GM18517 (cell line): ENCODE results near the gene DDR1.
"Not testable (repeated sequence)": the region's sequence is repeated elsewhere in the genome, so short reads cannot be mapped to it uniquely, and the experiment has no call there.

ENCODE experiments used
- ATAC-seq: cut with Tn5 transposase; IDR thresholded peaks from one replicate; pipeline ENCODE4 v1.9.1; 2021; ENCODE audit warnings: mild to moderate bottlenecking, moderate library complexity; ENCODE audit not compliant: unreplicated experiment

Gene DDR1

DNA sequence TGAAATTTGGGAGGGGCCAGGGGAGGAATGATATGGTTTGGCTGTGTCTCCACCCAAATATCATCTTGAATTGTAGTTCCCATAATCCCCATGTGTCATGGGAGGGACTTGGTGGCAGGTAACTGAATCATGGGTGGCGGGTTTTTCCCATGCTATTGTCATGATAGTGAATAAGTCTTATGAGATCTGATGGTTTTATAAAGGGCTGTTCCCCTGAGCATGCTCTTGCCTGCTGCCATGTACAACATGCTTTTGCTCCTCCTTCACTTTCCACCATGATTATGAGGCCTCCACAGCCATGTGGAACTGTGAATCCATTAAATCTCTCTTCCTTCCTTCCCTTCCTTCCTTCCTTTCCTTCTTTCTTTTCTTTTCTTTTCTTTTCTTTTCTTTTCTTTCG is 31.9 kb upstream of the DDR1 start:
- ATAC-seq, result not testable (repeated sequence)

DNA sequence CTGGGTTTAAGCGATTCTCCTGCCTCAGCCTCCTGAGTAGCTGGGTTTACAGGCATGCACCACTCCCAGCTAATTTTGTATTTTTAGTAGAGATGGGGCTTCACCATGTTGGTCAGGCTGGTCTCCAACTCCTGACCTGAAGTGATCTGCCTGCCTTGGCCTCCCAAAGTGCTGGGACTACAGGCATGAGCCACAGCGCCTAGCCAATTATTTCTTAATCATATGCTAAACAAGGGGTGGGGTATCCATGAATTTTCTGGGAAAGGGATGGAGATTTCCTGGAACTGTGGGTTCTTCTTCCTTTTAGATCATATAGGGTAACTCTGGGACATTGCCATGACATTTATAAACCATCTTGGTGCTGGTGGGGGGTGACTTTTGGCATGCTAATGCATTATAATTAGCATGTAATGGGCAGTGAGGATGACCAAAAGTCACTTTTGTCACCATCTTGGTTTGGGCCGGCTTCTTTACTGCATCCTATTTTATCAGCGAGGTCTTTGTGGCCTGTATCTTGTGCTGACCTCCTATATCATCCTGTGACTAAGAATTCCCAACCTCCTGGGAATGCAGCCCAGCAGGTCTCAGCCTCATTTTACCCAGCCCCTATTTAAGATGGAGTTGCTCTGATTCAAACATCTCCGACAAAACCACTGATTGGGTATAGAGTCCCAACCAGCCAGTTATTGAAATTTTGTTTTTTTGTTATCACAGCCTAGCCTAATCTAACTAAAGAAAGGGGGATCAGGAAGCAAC is 29.9 kb upstream of the DDR1 start:
- no peak for ATAC-seq

DNA sequence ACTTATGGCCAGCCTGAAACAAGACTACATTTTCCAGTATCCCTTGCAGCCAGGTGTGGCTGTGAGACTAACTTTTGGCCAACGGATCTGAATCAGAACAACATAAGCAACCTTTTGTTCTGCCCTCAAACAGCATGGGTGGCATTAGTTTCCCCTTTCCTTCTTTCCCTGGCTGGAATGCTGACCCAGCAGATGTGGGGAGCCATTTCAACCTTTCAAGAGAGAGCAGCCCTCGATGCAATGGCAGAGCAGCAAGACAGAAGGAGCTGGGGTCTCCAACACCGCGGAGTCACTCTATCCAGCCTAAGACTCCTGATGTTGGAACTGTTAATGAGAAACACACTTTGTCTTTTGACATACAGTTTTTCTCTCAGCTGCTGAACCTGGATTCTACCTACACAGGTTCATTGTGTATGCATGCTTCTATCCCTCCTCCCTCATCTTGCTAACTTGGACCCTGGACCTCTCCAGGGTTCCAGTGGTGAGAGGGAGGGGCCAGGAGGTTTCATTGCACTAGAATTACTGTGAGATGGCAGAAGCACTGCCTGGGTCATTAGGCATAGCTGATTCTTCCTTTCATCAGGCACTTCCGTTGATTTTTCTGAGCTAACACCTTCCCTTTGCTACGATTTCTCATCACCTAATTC is 28.8 kb upstream of the DDR1 start:
- ATAC-seq, result no peak

- no peak for ATAC-seq
Measured at GRCh38 chr6:30857112-30857511, 27.2 kb upstream of the DDR1 start.

DNA sequence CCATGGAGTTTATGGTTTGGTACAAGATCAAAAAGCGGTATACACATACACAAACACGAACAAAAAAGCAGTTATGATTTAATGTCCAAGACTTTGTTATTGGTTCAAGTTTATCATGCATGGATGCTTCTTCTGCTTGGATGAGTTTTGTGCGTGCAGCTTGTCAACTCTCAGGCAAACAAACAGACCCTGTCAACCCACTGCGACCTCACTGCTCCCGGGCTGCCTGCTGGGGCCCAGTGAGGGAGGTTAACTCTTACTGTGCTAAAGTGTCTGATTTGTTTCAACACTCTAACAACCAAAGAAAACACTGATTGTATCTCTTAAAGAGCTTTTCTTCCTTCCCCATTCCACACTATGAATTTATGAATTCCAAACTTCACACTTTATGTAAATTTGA is 26.8 kb upstream of the DDR1 start:
- ATAC-seq, result no peak

DNA sequence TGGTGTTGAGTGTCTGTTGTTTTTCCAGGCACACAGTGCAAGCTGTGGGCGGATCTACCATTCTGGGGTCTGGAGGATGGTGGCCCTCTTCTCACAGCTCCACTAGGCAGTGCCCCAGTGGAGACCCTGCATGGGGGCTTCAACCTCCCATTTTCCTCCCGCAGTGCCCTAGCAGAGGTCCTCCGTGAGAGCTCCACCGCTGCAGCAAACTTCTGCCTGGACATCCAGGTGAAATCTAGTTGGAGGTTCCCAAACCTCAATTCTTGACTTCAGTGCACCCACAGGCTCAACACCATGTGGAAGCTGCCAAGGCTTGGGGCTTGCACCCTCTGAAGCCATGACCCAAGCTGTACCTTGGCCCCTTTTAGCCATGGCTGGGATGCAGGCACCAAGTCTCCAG is 24.6 kb upstream of the DDR1 start:
- ATAC-seq, result not testable (repeated sequence)

DNA sequence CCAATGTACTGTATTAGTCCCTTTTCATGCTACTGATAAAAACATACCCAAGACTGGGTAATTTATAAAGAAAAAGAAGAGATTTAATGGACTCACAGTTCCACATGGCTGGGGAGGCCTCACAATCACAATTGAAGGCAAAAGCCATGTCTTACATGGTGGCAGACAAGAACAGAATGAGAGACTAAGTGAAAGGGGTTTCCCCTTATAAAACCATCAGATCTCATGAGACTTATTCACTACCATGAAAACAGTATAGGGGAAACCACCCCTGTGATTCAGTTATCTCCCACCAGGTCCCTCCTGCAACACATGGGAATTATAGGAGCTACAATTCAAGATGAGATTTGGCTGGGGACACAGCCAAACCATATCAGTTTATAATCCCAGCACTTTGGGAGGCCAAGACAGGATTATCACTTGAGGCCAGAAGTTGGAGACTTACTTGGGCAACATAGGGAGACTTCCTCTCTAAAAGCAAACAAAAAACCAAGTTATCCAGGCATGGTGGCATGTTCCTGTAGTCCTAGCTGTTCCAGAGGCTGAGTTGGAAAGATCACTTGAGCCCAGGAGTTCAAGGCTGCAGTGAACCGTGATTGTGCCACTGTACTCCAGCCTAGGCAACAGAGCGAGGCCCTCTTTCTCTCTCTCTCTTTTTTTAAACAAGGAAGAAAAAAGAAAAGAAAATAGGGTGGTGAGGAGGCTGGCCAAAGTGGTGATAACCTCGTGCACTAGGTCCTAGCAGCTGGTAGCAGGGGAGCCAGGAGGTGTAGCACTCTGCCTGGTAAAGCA is 22.9 kb upstream of the DDR1 start:
- no peak for ATAC-seq

- no peak for ATAC-seq
Measured at GRCh38 chr6:30862156-30862875, 22.0 kb upstream of the DDR1 start.

- no peak for ATAC-seq
Measured at GRCh38 chr6:30864325-30864724, 20.0 kb upstream of the DDR1 start.

- not testable (repeated sequence) for ATAC-seq
Measured at GRCh38 chr6:30869241-30869749, 15.0 kb upstream of the DDR1 start.

GRCh38 chr6:30870546-30870945 is 13.8 kb upstream of the DDR1 start:
- ATAC-seq, result no peak

DNA sequence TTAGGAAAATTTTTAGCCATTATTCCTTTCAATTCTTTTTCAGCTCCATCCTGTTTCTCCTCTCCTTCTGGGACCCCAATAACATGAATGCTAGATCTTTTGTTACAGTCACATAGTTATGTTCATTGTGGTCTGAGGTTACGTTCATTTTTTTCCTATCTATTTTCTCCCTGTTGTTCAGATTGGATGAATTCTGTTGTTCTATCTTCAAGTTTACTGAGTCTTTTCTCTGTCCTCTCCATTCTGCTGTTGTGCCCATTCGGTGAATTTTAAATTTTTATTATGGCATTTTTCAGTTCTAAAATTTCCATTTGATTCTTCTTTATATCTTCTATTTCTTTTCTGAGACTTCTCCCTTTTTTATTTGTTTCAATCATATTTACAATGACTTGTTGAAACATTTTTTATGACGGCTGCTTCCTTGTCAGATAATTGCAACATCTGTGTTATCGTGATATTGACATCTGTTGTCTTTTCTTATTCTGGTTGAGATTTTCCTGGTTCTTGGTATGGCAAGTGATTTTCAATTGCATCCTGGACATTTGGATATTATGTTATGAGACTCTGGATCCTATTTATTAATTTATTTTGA is 12.6 kb upstream of the DDR1 start:
- ATAC-seq, result no peak

- no peak for ATAC-seq
Measured at GRCh38 chr6:30873137-30873640, 11.1 kb upstream of the DDR1 start.

DNA sequence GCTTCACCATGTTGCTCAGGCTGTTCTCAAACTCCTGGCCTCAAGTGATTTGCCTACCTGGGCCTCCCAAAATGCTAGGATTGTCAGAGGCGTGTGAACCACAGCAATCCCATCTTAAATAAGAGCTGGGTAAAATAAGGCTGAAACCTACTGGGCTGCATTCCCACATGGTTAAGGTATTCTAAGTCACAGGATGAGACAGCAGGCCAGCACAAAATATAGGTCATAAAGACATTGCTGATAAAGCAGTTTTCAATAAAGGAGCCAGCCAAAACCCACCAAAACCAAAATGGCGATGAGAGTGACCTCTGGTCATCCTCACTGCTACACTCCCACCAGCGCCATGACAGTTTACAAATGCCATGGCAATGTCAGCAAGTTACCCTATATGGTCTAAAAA is 10.5 kb upstream of the DDR1 start:
- not testable (repeated sequence) for ATAC-seq

DNA sequence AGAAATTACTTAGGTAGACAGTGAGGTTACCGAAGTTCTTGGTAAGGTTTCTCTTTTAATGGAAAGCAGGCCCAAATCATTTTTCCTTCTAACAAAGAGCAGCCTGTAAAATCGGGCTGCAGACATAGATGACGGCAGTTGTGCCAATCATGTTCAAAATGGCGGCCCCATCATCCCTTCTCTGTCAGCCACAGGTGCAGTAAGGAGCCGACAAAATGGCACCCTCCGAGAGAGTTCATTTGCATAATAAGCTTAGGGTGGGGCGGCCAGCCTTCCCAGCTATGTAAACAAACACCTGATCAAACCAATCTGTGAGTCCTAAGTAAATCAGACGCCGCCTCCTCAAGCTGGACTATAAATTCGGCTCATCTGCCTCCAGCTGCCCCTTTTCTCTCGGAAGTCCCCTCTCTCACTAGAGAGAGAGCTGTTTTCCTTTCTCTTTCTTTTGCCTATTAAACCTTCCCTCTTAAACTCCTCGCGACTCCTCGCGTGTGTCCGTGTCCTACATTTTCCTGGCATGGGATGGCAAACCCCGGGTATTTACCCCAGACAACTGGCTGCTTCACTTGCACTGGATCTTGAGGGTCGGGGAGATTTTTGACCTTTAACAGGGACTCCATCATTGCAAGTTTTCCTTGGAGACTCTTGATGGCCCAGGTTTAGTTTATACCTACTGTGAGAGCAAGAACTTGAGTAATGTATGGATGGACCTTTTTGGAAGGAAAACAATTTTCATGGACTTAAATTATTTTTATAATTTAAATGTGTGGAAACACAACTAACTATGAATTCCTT is 8.9 kb upstream of the DDR1 start:
- no peak for ATAC-seq

DNA sequence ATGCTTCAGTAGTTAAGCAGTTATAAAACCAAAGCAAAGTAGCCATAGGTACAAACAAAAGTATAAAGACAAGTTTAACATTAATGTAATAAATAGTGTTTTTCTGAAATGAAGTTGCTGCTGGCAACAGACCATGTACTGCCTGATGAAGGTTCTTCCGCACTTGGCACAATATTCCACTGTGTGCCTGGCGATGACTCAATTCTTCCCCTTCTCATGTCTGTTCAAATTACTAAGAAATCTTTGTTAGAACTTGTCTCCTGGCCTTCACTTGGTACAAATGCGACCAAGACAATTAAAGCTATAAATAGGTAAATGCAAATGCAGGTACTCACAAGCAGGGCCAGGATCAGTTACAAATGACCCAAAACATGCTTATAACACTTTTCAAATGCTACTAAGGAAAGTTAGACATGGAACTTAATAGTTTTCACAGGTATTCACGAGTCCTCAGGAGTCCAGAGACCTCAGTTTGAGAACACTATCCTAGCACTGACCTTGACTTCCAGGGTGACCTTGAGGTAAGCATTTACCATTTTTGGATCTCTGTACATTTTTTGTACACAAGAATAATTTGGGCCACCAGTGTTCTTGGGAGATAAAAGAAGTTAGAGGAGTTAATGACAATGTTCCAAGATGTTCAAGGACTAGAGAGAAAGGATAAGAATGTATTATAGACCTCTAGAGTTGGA is 8.1 kb upstream of the DDR1 start:
- no peak for ATAC-seq

DNA sequence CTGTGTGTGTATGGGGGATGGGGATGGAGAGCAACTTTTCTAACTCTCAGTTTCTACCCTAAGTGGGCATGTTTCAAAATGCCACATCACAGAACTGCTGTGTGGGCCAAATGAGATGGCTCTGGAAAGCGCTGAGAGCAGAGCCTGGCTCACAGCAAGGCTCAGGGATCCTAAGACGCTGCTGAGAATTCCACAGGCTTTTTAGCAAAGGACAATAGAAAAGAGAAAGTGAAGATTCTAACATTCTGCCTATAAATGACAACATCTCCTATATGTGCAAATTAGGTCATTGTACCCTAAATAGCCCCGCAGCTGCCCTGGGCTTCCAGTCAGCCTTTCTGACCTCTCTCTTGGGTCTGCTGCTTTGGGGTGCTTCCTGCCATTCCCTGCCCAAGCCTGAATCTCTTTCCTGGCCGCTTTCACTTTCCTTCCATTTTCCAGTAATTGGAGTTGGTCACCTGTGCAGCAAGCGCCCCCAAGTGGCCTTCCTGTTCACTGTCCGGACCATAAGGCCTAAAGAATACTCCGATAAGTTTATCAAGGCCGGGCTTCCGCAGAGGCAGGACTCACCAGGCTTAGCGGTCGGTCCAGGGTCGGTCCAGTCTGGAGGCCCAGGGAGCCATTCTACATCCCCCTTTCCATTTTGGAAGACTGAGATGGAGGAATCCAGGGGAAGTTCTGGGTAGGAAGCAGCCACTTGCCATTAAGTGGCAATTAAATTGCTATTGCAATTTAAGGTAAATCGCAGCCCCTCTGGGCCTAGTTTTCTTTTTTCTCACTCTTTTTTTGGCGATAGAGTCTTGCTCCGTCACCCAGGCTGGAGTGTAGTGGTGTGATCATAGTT is 6.7 kb upstream of the DDR1 start:
- ATAC-seq, result no peak
